HG03342 (cell line): ENCODE results near the gene ZMYM2.

Experiments used
- ATAC-seq: cut with Tn5 transposase; IDR thresholded peaks from one replicate; pipeline ENCODE4 v1.9.1; 2021; ENCODE audit warnings: mild to moderate bottlenecking, moderate library complexity; ENCODE audit not compliant: unreplicated experiment

The ZMYM2 gene

GRCh38 chr13:20101467-20102316, 143.2 kb downstream of the ZMYM2 start:
- no peak for ATAC-seq

DNA sequence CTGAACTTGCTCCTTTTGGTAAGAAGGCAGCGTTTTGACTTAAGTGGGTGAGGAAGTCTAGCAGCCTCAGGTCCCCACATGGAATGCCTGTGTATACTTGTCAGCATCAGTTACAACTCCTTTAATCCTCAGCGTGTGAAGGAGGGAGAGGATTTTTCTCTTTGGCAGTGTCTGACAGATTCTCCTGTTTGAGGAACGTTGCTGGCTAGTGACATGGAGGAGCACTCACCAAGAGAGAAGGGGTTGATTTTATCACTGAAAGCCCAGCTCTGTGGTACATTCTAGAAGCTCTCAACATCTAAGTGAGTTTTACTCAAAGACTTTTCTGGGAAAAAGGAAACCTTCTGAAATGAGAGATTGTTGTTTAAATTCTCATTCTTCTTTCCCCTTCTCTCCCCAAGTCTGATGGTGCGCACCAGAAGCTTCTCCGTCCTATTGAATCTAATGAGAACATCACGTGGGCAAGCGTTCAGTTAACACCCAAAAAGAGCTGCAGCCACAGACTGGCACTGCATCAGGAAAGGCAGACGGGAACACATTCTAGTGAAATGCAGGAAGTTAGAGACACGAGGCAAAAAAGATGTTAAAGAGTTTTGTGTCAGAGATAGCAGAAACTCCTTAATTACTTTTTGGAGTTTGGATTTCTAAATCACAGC, 144.1 kb downstream of the ZMYM2 start:
- ATAC-seq, result no peak

GRCh38 chr13:20105161-20105689, 146.7 kb downstream of the ZMYM2 start:
- no peak for ATAC-seq

DNA sequence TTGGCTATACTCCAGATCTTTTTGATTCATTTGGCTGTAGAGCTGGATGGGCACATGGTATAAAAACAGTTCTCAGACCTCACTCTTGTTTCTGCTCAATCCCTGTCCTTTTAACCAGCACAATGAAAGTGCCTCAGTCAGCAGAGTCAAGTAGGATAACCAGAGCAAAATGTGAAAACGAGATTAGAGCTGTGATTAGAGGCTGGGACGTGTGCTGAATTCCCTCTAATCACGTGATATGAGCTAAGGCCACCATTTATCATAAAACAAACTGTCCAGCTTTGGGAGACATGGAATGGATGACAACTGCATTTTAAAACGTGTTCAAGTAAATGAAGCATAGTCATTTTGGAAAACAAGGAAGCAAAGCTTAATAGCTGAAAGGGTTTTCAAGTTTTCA, 148.2 kb downstream of the ZMYM2 start:
- ATAC-seq, result no peak

DNA sequence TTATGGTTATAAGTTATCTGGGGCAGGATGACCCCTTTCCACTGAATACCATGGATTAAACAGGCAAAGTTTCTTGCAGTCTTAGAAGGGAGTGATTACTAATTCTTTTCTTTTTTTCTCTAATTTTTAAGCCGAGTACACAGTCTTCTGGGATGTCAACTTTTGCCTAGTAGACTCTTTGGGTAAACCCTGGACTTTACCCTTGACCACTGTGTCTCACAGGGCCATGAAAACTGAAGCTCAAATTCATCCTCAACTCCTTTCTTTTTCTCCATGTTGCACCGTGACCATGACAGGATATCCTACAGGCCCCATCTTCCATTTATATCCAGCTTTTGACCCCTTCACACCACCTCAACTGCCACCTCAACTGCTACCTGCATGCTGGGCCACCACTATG, 150.5 kb downstream of the ZMYM2 start:
- ATAC-seq, result no peak

DNA sequence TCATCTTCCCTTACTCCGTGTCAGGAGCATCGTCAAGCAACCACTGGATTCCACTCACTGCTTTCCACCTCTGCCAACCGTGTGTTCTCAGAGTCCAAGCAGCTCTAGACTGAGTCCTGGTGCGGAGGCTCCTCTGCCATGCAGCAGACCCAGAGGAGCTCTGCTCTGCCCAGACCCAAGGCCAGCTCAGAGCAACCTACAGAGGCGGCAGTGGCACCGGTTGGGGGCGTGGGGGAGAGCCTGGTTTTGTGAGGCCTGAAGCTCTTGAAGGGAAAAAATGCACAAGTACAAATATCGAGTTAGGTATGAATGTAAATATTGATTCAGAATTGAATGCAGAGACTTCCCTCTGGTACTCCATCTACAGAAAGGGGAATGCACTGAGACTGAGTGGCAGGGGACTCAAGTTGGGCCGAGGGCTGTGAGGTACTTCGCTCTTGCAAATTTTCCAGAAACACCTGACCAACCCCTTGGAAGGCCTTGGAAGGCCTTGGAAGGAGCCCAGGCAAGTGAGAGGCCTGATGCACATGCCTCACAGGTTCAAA, 155.6 kb downstream of the ZMYM2 start:
- no peak for ATAC-seq

- ATAC-seq, result no peak
These were observed 157.7 kb downstream of the ZMYM2 start for GRCh38 chr13:20116213-20116612.

DNA sequence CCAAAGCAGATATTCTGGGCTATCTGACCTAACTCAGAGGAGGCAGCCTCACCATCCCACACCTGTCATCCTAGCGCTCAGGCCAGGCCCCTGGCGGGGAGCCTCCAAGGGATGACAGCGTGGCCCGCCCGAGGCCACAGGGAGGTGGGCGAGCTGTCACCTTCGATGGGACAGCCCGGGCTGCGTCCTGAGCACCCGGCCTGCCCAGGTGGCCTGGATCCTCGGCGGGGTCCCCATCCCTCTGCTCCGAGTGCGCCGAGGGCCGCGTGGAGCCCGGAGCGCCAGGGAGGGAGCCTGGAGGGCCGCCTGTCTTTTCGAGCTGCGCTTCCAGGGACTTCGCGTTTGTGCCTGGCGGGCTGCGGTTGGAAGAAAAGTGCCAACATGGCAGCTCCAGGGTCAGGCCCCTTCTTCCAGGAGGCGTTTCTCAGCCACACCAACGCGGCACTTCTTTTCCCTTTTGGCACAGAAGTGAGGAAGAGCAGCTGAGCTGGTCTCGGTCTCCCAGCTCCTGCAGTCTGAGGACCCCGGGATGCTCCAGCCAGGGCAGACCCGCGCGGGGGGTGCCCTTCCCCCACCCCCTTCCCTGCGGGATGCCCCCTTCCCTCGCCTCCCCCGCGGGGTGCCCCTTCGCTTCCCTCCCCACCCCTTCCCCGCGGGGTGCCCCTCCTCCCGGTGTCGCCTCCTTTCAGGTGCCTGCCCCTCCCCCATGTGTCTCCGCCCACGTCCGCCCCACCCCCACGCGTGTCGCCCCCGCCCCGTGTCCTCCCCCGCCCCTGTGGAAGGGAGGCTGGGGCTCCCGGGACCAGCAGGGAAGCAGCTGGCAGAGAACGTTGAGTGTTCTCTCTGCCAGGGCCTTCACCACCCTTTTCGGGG, 160.0 kb downstream of the ZMYM2 start:
- ATAC-seq, result peak; percentile 30

GRCh38 chr13:20119960-20120359, 161.4 kb downstream of the ZMYM2 start:
- ATAC-seq, result no peak

DNA sequence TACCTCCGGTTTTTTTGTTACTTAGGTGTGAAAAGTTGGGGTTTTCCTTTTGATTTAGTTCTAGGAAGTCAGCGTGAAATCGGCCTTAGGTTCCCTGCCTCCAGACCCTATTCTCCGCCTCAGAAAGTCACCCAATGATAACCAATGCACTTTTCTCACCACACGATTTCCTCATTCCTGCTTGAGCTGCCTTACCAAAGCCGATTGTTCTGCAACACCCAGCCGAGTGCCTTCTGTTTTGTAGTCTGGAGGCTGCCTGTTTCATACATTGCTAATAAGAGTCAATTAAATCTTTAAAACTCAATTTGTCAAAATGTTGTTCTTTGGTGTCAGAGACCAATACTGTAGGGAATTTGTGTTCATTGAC, 162.6 kb downstream of the ZMYM2 start:
- no peak for ATAC-seq

DNA sequence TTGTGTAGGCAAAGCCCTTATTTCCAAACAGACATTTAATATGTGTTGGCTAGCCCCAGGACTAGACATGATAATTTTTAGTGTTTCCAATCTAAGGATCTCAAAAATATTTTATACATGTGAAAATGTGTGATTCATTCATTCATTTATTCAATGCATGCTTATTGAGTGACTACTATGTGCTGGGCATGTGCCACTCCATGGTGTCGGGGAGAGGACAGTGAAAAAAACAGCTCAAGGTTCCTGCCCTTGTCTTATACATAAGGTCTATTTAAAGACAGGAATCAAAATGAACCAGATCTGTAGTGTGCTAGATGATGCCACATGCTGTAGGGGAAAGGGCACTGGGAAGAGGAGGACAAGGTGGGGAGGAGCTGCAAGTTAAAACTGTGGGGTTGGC, 165.8 kb downstream of the ZMYM2 start:
- no peak for ATAC-seq

GRCh38 chr13:20125129-20125782, 166.7 kb downstream of the ZMYM2 start:
- ATAC-seq, result no peak

DNA sequence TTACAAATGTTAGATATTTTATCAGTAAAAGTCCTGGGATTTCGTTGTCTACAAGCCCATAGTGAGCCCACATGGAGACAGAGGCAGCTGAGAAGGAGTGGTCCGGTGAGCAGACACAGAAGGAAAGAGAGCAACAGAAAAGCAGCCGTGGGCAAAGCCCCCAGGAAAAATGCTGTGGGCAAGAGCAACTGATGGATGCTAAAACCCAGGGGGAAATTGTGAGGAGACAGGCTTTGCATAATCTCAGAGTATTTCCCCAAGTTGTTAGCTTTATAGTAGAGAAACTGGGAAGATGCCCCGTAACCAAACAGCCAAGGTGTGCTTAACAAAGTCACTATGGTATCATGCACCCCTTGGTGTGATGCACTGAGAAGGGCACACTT, 167.2 kb downstream of the ZMYM2 start:
- no peak for ATAC-seq

GRCh38 chr13:20126541-20127261, 168.2 kb downstream of the ZMYM2 start:
- no peak for ATAC-seq

GRCh38 chr13:20127262-20127561, 168.7 kb downstream of the ZMYM2 start:
- no peak for ATAC-seq

GRCh38 chr13:20127562-20128458, 169.3 kb downstream of the ZMYM2 start:
- ATAC-seq, result peak; percentile 51

GRCh38 chr13:20128459-20128931, 170.0 kb downstream of the ZMYM2 start:
- ATAC-seq, result no peak

DNA sequence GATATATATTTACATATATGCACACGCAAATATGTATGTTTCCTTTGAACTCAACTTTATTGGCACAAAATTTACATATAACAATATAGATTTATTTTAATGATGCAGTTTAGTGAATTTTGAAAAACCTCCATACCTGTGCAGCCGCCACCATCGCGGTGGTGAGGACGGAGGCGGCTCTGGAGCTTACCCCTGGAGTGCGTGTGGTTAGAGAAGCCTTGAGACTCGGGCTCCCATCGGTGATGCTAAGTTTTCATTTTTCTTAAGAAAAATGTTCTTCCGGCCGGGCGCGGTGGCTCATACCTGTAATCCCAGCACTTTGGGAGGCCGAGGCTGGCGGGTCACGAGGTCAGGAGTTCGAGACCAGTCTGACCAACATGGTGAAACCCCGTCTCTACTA, 170.5 kb downstream of the ZMYM2 start:
- no peak for ATAC-seq

GRCh38 chr13:20130012-20130411, 171.5 kb downstream of the ZMYM2 start:
- no peak for ATAC-seq
